ENCODE data around the gene LRRC49.

- TF ChIP-seq EZH2 (IDR thresholded peaks at IDR 0.05; ENCODE audit: borderline replicate concordance, low read depth, low read length, severe bottlenecking), result no peak
- TF ChIP-seq, protein P1, sequence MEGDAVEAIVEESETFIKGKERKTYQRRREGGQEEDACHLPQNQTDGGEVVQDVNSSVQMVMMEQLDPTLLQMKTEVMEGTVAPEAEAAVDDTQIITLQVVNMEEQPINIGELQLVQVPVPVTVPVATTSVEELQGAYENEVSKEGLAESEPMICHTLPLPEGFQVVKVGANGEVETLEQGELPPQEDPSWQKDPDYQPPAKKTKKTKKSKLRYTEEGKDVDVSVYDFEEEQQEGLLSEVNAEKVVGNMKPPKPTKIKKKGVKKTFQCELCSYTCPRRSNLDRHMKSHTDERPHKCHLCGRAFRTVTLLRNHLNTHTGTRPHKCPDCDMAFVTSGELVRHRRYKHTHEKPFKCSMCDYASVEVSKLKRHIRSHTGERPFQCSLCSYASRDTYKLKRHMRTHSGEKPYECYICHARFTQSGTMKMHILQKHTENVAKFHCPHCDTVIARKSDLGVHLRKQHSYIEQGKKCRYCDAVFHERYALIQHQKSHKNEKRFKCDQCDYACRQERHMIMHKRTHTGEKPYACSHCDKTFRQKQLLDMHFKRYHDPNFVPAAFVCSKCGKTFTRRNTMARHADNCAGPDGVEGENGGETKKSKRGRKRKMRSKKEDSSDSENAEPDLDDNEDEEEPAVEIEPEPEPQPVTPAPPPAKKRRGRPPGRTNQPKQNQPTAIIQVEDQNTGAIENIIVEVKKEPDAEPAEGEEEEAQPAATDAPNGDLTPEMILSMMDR (IDR thresholded peaks at IDR 0.05; ENCODE audit: borderline replicate concordance, extremely low read depth, low read length, poor library complexity, severe bottlenecking), result no peak
Observed at GRCh38 chr15:71002316-71002715, 109.7 kb downstream of the LRRC49 start.

All from DND-41 (cell line).